Neutrophil (primary cell): ENCODE results near the gene LDLRAD3.

Source experiments
- H3K27ac ChIP-seq: fragments of 200-600 bp; sonication (generic); 2 replicates; pipeline ENCODE4 v1.5.1; 2016; ENCODE audit warnings: mild to moderate bottlenecking, moderate library complexity
- H3K27me3 ChIP-seq: fragments of 200-600 bp; sonication (generic); 2 replicates; pipeline ENCODE4 v1.6.0; 2016; ENCODE audit warnings: mild to moderate bottlenecking
- H3K36me3 ChIP-seq: fragments of 200-600 bp; sonication (generic); 2 replicates; pipeline ENCODE4 v1.5.1; 2017
- H3K4me1 ChIP-seq, 2 experiments: fragments of 200-600 bp in 1 of 2; sonication (generic) in 1 of 2; 1 replicate in 1 of 2; 2 replicates in 1 of 2; pipeline versions ENCODE4 v1.5.1 to v1.6.1; 2013 to 2016; ENCODE audit warnings: low read depth in 1 of 2, low read length in 1 of 2, mild to moderate bottlenecking in 1 of 2, moderate library complexity in 1 of 2; ENCODE audit not compliant: control insufficient read depth in 1 of 2, insufficient read depth in 1 of 2
- H3K4me3 ChIP-seq, 2 experiments: fragments of 200-600 bp in 1 of 2; sonication (generic) in 1 of 2; 1 replicate in 1 of 2; 2 replicates in 1 of 2; pipeline ENCODE4 v1.5.1; 2013 to 2016; ENCODE audit warnings: low read depth in 1 of 2, low read length in 1 of 2, mild to moderate bottlenecking in 1 of 2, moderate library complexity in 1 of 2
- H3K9me3 ChIP-seq: fragments of 200-600 bp; sonication (generic); 2 replicates; pipeline ENCODE4 v1.5.1; 2016
- CTCF ChIP-seq: fragments of 200-600 bp; sonication (generic); IDR thresholded peaks from 2 replicates; pipeline ENCODE4 v1.5.1; 2016; ENCODE audit warnings: antibody characterized with exemption

The LDLRAD3 gene

DNA sequence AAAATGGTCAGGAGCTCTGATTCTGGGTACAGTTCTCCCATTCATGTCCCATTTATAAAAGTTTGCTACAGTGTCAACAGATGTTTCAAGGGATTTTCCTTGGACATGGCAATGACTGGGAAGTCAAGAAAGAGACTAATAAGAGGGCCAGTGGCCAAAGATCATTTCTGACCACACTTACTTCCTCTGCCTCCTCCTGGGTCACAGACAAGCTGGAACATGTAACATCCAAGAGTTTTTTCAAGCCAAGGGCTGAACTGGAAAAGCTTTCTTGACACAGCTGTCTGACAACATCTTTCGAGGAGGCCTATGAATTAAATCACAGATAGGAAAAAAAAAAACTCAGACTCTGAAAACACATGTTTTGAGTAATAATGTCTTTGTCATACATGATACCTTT, 336.7 kb downstream of the LDLRAD3 start:
- H3K4me3 ChIP-seq: no peak overlapping the region
- TF ChIP-seq CTCF: no peak
- H3K4me1 ChIP-seq: peaks cover 9 to 11% of the 10 kb centered on the region in 2 experiments
- H3K36me3 ChIP-seq: peaks cover 37% of the 10 kb centered on the region
- no peak overlapping the region for H3K27ac ChIP-seq
- H3K27me3 ChIP-seq: no peaks in the 10 kb centered on the region
- H3K9me3 ChIP-seq: no peaks in the 10 kb centered on the region
